Thyroid gland (tissue), 4 donors: ENCODE data around the gene NRDE2.

ENCODE experiments used
- CTCF ChIP-seq, 6 experiments: fragments of 200-600 bp in 3 of 6; fragments of 450-650 bp in 3 of 6; sonication (generic) in 3 of 6; IDR thresholded peaks; one replicate each; pipeline ENCODE4 v1.5.1; 2016 to 2019; ENCODE audit warnings: antibody characterized with exemption in 6 of 6, mild to moderate bottlenecking in 2 of 6, inconsistent platforms in 1 of 6, moderate library complexity in 1 of 6
- POLR2A ChIP-seq, 2 donors: fragments of 450-650 bp; IDR thresholded peaks; one replicate each; pipeline ENCODE4 v1.6.1; 2017; ENCODE audit warnings: antibody characterized with exemption in 2 of 2, mild to moderate bottlenecking in 2 of 2, moderate library complexity in 1 of 2

- TF ChIP-seq CTCF (IDR thresholded peaks at IDR 0.05) (no peak), POLR2A (IDR thresholded peaks at IDR 0.05) (no peak)
These were observed 33.7 kb downstream of the NRDE2 start for GRCh38 chr14:90297876-90298629.
